GM12865 (cell line): Measurements from ENCODE around the gene NUTM2F.
"Not testable (repeated sequence)": the region's sequence is repeated elsewhere in the genome, so short reads cannot be mapped to it uniquely, and the experiment has no call there.

Source experiments
- DNase-seq: peaks from one replicate; pipeline ENCODE4 v3.0.0; 2010; ENCODE audit warnings: low read depth
- H3K4me3 ChIP-seq: 2 replicates; pipeline ENCODE4 v1.5.1; 2011; ENCODE audit warnings: mild to moderate bottlenecking, low read depth, low read length, control low read depth
- TF ChIP-seq, protein P1 (sequence below): IDR thresholded peaks from 2 replicates; pipeline ENCODE4 v1.5.1; 2011; ENCODE audit warnings: low read length, control low read depth, low read depth, inconsistent platforms; ENCODE audit not compliant: insufficient read depth; ENCODE audit errors: missing control alignments

NUTM2F gene

GRCh38 chr9:94289691-94290090 is 38.8 kb downstream of the NUTM2F start:
- no peak for DNase-seq
- TF ChIP-seq, protein P1, sequence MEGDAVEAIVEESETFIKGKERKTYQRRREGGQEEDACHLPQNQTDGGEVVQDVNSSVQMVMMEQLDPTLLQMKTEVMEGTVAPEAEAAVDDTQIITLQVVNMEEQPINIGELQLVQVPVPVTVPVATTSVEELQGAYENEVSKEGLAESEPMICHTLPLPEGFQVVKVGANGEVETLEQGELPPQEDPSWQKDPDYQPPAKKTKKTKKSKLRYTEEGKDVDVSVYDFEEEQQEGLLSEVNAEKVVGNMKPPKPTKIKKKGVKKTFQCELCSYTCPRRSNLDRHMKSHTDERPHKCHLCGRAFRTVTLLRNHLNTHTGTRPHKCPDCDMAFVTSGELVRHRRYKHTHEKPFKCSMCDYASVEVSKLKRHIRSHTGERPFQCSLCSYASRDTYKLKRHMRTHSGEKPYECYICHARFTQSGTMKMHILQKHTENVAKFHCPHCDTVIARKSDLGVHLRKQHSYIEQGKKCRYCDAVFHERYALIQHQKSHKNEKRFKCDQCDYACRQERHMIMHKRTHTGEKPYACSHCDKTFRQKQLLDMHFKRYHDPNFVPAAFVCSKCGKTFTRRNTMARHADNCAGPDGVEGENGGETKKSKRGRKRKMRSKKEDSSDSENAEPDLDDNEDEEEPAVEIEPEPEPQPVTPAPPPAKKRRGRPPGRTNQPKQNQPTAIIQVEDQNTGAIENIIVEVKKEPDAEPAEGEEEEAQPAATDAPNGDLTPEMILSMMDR = no peak
- no peak overlapping the region for H3K4me3 ChIP-seq

GRCh38 chr9:94287877-94288513 is 40.4 kb downstream of the NUTM2F start:
- DNase-seq = no peak
- TF ChIP-seq, protein P1 = no peak
- no peak overlapping the region for H3K4me3 ChIP-seq

DNA sequence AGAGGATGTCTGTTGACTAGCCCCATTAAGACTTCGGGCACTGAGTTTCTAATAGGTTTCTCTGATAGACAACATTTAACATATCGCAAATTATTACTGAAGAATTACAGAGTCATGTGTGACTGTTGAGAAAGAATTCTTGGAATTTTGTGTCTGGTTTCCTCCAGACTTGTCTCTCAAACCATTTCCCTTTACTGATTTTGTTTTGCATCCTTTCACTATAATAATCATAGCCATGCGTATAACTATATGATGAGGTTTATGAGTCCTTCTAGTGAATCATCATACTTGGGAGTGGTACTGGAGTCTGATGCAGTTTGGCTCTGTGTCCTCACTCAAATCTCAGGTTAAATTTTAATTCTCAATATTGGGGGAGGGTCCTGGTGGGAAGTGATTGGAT is 42.3 kb downstream of the NUTM2F start:
- no peak overlapping the region for H3K4me3 ChIP-seq
- TF ChIP-seq, protein P1 = no peak
- no peak for DNase-seq

GRCh38 chr9:94281101-94281500 is 47.3 kb downstream of the NUTM2F start:
- DNase-seq = no peak
- H3K4me3 ChIP-seq = no peak overlapping the region
- TF ChIP-seq, protein P1 = no peak

DNA sequence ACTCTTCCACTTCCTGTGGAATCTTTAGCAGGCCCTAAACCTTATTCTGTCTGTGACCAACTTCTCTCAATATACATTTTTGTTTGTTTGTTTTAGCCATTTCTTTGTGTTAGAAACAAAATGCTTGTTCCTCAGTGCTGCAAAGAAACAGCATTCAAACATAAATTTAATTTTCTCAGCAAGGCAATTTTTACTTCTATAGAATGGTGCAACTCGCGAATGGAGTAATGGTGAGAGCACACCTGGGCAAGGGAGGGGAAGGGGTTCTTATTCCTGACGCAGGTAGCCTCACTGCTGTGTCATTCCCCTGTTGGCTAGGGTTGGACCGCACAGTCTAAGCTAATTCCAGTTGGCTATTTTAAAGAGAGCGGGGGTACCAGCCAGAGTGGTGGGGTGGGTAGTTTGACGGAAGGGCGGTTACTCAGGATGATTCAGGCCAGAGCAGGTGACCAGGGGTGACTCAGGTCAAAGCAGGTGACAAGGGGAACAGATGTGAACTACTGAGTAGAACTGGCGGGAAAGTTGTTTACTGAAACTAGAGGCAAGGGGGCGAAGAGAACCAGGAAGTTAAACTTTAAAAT is 47.9 kb downstream of the NUTM2F start:
- TF ChIP-seq, protein P1 = no peak
- no peak for DNase-seq
- no peak overlapping the region for H3K4me3 ChIP-seq

GRCh38 chr9:94277885-94278536 is 50.4 kb downstream of the NUTM2F start:
- DNase-seq = no peak
- TF ChIP-seq, protein P1 = no peak
- H3K4me3 ChIP-seq = no peak overlapping the region

GRCh38 chr9:94277029-94277428 is 51.4 kb downstream of the NUTM2F start:
- DNase-seq = not testable (repeated sequence)

More at GRCh38 chr9:94277029-94277428, 51.4 kb downstream of the NUTM2F start:
- not testable (repeated sequence) for H3K4me3 ChIP-seq
